ENCODE results near the gene CCL28.

DNA sequence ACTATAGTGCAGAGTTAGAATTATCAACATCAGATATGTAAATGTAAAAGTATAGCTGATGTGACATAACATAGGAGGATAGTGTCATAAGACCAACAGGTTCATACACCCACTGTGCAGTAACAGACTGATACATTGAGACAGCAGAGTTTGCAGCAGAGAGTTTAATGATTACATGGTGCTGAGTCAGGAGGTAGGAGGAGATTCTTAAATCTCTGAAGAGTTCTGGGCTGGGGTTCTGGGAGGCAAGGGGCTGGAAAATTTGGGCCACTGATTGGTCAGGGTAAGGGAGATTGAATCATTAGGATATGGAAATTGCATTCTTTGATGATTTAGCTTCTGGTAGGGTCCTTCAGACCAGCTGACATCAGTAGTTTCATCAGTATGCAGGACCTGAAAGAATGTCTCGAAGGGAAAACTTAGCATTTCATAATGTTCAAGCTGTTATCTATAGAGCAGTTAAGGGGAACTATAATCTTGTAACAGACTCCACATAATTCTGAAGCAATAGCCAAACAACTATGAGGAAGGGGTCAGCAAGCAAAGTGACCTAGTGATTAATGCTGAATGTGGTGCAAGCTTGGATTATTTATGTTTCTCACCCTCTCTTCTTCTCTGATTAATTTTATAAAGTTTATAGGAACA lies 35.6 kb downstream of the CCL28 start:
- TF ChIP-seq POLR2A (IDR thresholded peaks at IDR 0.05) (no peak), EP300 (IDR thresholded peaks at IDR 0.05) (no peak)
- TF ChIP-seq, protein P1, sequence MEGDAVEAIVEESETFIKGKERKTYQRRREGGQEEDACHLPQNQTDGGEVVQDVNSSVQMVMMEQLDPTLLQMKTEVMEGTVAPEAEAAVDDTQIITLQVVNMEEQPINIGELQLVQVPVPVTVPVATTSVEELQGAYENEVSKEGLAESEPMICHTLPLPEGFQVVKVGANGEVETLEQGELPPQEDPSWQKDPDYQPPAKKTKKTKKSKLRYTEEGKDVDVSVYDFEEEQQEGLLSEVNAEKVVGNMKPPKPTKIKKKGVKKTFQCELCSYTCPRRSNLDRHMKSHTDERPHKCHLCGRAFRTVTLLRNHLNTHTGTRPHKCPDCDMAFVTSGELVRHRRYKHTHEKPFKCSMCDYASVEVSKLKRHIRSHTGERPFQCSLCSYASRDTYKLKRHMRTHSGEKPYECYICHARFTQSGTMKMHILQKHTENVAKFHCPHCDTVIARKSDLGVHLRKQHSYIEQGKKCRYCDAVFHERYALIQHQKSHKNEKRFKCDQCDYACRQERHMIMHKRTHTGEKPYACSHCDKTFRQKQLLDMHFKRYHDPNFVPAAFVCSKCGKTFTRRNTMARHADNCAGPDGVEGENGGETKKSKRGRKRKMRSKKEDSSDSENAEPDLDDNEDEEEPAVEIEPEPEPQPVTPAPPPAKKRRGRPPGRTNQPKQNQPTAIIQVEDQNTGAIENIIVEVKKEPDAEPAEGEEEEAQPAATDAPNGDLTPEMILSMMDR (IDR thresholded peaks at IDR 0.05) = no peak
